Activated CD8-positive, alpha-beta T cell treated with anti-CD3 and anti-CD28 coated beads for 36 hours (primary cell): ENCODE results near the gene CATSPERD. TPM values are rescaled to one million over a fixed set of nuclear protein-coding genes. Genes with fewer than 3 reads are reported as not detected.

Experiments
- ATAC-seq: fragments of 200-7000 bp; cut with Tn5 transposase; one replicate; pipeline ENCODE4 v1.10.0; 2021; ENCODE audit warnings: mild to moderate bottlenecking, moderate library complexity
- CTCF ChIA-PET: fragments of 350-600 bp; sonication (Branson Sonifier 250); formaldehyde crosslinking; loops from one replicate; lab custom pipeline; 2021; ENCODE audit warnings: antibody characterized with exemption; lab: Charles Lee
- POLR2A ChIA-PET: fragments of 350-600 bp; sonication (Branson Sonifier 250); formaldehyde crosslinking; loops from one replicate; lab custom pipeline; 2021; ENCODE audit warnings: antibody characterized with exemption; lab: Charles Lee
- DNase-seq: peaks from one replicate; pipeline ENCODE4 v3.0.0-alpha.2; 2020
- H3K27ac Mint-ChIP-seq: one replicate; pipeline ENCODE4 v1.8.0; 2021; ENCODE audit warnings: mild to moderate bottlenecking, mixed read lengths
- H3K27me3 Mint-ChIP-seq: one replicate; pipeline ENCODE4 v1.8.0; 2021; ENCODE audit warnings: mixed read lengths
- H3K36me3 Mint-ChIP-seq: one replicate; pipeline ENCODE4 v1.8.0; 2021; ENCODE audit warnings: low read depth, mixed read lengths
- H3K4me1 Mint-ChIP-seq: one replicate; pipeline ENCODE4 v1.8.0; 2021; ENCODE audit warnings: low read depth, mixed read lengths
- H3K4me3 Mint-ChIP-seq: one replicate; pipeline ENCODE4 v1.8.0; 2021; ENCODE audit warnings: mild to moderate bottlenecking, moderate library complexity, mixed read lengths
- H3K9me3 Mint-ChIP-seq: one replicate; pipeline ENCODE4 v1.8.0; 2021; ENCODE audit warnings: mixed read lengths
- CTCF ChIP-seq: fragments of 200-600 bp; IDR thresholded peaks from one replicate; pipeline ENCODE4 v1.8.0; 2022; ENCODE audit warnings: antibody characterized with exemption, mild to moderate bottlenecking
- intact Hi-C: fragments of 100-400 bp; cut with micrococcal nuclease; formaldehyde crosslinking; loops from one replicate; pipeline ENCODE4 v1.10.0; 2022
- total RNA-seq, 2 experiments: library from RNA; stranded (reverse); gene quantifications; one replicate each; pipeline ENCODE4 v1.2.3, GENCODE V29; 2021

Gene CATSPERD
- total RNA-seq, 2 experiments from 2014 or later = not detected

GRCh38 chr19:5817218-5817617 lies 96.8 kb downstream of the CATSPERD start:
- H3K4me3 Mint-ChIP-seq = no peak overlapping the region
- H3K27ac Mint-ChIP-seq = no peak overlapping the region
- no peaks in the 10 kb centered on the region for H3K36me3 Mint-ChIP-seq
- no peaks in the 10 kb centered on the region for H3K4me1 Mint-ChIP-seq
- CTCF ChIA-PET = no interaction called here
- DNase-seq = no peak
- intact Hi-C loops = no loop called here
- POLR2A ChIA-PET = no interaction called here
- no peak for TF ChIP-seq CTCF
- ATAC-seq = no peak
- H3K9me3 Mint-ChIP-seq = no peaks in the 10 kb centered on the region
- H3K27me3 Mint-ChIP-seq = peaks cover 5% of the 10 kb centered on the region

- Mint-ChIP-seq H3K9me3 (no peaks in the 10 kb centered on the region), H3K4me1 (no peaks in the 10 kb centered on the region), H3K27me3 (peaks cover 5% of the 10 kb centered on the region), H3K36me3 (no peaks in the 10 kb centered on the region), H3K27ac (no peak overlapping the region), H3K4me3 (no peak overlapping the region)
- TF ChIP-seq CTCF = no peak
- ChIA-PET POLR2A (no interaction called here), CTCF (interaction anchor here (1.4 kb wide), 1 partner anchor 15 kb away, joined by 4 read pairs; no protein-coding TSS in a partner anchor)
- ATAC-seq (no peak), DNase-seq (no peak)
- intact Hi-C loops = no loop called here
Measured at GRCh38 chr19:5818594-5818993, 98.2 kb downstream of the CATSPERD start.

GRCh38 chr19:5820785-5821184 lies 100.3 kb downstream of the CATSPERD start:
- Mint-ChIP-seq H3K27ac (no peak overlapping the region), H3K9me3 (no peaks in the 10 kb centered on the region), H3K4me1 (no peaks in the 10 kb centered on the region), H3K4me3 (no peak overlapping the region), H3K27me3 (peaks cover 5% of the 10 kb centered on the region), H3K36me3 (no peaks in the 10 kb centered on the region)
- TF ChIP-seq CTCF = no peak
- DNase-seq = no peak
- ChIA-PET POLR2A (interaction anchor here (0.7 kb wide), 1 partner anchor 196 kb away, joined by 3 read pairs; no protein-coding TSS in a partner anchor), CTCF (no interaction called here)
- intact Hi-C loops = no loop called here
- no peak for ATAC-seq

GRCh38 chr19:5821521-5822180 lies 101.2 kb downstream of the CATSPERD start:
- Mint-ChIP-seq H3K9me3 (no peaks in the 10 kb centered on the region), H3K36me3 (no peaks in the 10 kb centered on the region), H3K27me3 (peaks cover 4% of the 10 kb centered on the region), H3K4me3 (no peak overlapping the region), H3K27ac (no peak overlapping the region), H3K4me1 (no peaks in the 10 kb centered on the region)
- TF ChIP-seq CTCF = no peak
- ChIA-PET POLR2A (interaction anchor here (0.7 kb wide), 1 partner anchor 197 kb away, joined by 3 read pairs; no protein-coding TSS in a partner anchor), CTCF (no interaction called here)
- ATAC-seq = no peak
- intact Hi-C loops = no loop called here
- no peak for DNase-seq

- H3K27ac Mint-ChIP-seq = no peak overlapping the region
- peaks cover 2% of the 10 kb centered on the region for H3K27me3 Mint-ChIP-seq
- CTCF ChIA-PET = interaction anchor here (1.5 to 1.6 kb wide), 2 partner anchors 14 to 19 kb away, joined by 3 to 9 read pairs; no protein-coding TSS in a partner anchor
- no peak for TF ChIP-seq CTCF
- no peaks in the 10 kb centered on the region for H3K9me3 Mint-ChIP-seq
- H3K4me3 Mint-ChIP-seq = no peak overlapping the region
- DNase-seq (no peak), ATAC-seq (no peak)
- peaks cover 5% of the 10 kb centered on the region for H3K4me1 Mint-ChIP-seq
- no peaks in the 10 kb centered on the region for H3K36me3 Mint-ChIP-seq
- POLR2A ChIA-PET = interaction anchor here (0.7 kb wide), 1 partner anchor 80 kb away, joined by 4 read pairs; no protein-coding TSS in a partner anchor
- intact Hi-C loops = no loop called here
Measured at GRCh38 chr19:5822181-5822844, 101.9 kb downstream of the CATSPERD start.
